ENCODE measurements around the gene PCNT. TPM values are rescaled to one million over a fixed set of nuclear protein-coding genes. Genes with fewer than 3 reads are reported as not detected.

Gene PCNT
- total and polyA plus RNA-seq, 10 donors, result 6.4 to 43.7 (median 35.4) TPM

GRCh38 chr21:46327711-46328110 lies 3.8 kb downstream of the PCNT start:
- no peak overlapping the region for H3K27ac ChIP-seq
- no peaks in the 10 kb centered on the region for H3K9me3 ChIP-seq
- no peak overlapping the region for H3K4me3 ChIP-seq
- H3K36me3 ChIP-seq, result peaks cover 0 to 62% (median 16%) of the 10 kb centered on the region in 6 donors
- DNase-seq, result no peak
- 74 to 96% (median 87%) methylated on average over 4 of the region's 4 CpGs for WGBS, 5 donors
- TF ChIP-seq CTCF (IDR thresholded peaks at IDR 0.05 in 8 of 11, conservative IDR thresholded peaks at IDR 0.05 in 3 of 11) (no peak), POLR2A (IDR thresholded peaks at IDR 0.05) (no peak), POLR2AphosphoS5 (IDR thresholded peaks at IDR 0.05) (no peak)
- peaks cover 9 to 33% (median 21%) of the 10 kb centered on the region in 6 donors for H3K4me1 ChIP-seq
- intact Hi-C loops (cut with DNase I; ENCODE audit: low total_unique reads), result loop anchor here (5.0 kb wide), 1 partner anchor 40 kb away; the partner anchor contains the start of genes MCM3AP and YBEY
- H3K27me3 ChIP-seq (replicated peaks in 1 of 7), result no peaks in the 10 kb centered on the region

- WGBS, 5 donors, result 77 to 89% (median 79%) methylated on average over 5 of the region's 5 CpGs
- Histone ChIP-seq H3K36me3 (peaks cover 0 to 66% (median 16%) of the 10 kb centered on the region in 6 donors), H3K27ac (no peak overlapping the region), H3K27me3 (replicated peaks in 1 of 7) (no peaks in the 10 kb centered on the region), H3K9me3 (no peaks in the 10 kb centered on the region), H3K4me3 (no peak overlapping the region), H3K4me1 (peaks cover 6 to 28% (median 17%) of the 10 kb centered on the region in 6 donors)
- no peak for DNase-seq
- intact Hi-C loops (cut with DNase I; ENCODE audit: low total_unique reads), result loop anchor here (5.0 kb wide), 1 partner anchor 41 kb away; the partner anchor contains the start of genes MCM3AP and YBEY
- no peak for TF ChIP-seq POLR2A (IDR thresholded peaks at IDR 0.05)
- no peak for TF ChIP-seq POLR2AphosphoS5 (IDR thresholded peaks at IDR 0.05)
- no peak for TF ChIP-seq CTCF (IDR thresholded peaks at IDR 0.05 in 8 of 11, conservative IDR thresholded peaks at IDR 0.05 in 3 of 11)
Observed at GRCh38 chr21:46328151-46328550, 4.2 kb downstream of the PCNT start.

GRCh38 chr21:46329796-46330195 lies 5.8 kb downstream of the PCNT start:
- no peaks in the 10 kb centered on the region for H3K9me3 ChIP-seq
- no peak overlapping the region for H3K4me3 ChIP-seq
- TF ChIP-seq POLR2AphosphoS5 (IDR thresholded peaks at IDR 0.05), result no peak
- no peak for TF ChIP-seq POLR2A (IDR thresholded peaks at IDR 0.05)
- TF ChIP-seq CTCF (IDR thresholded peaks at IDR 0.05 in 8 of 11, conservative IDR thresholded peaks at IDR 0.05 in 3 of 11), result no peak
- DNase-seq, result no peak
- intact Hi-C loops (cut with DNase I; ENCODE audit: low total_unique reads), result loop anchor here (5.0 kb wide), 1 partner anchor 42 kb away; the partner anchor contains the start of genes MCM3AP and YBEY
- WGBS, 5 donors, result 96 to 98% (median 96%) methylated on average over 2 of the region's 2 CpGs
- no peak overlapping the region for H3K27ac ChIP-seq
- peaks cover 6 to 22% (median 14%) of the 10 kb centered on the region in 6 donors for H3K4me1 ChIP-seq
- H3K36me3 ChIP-seq, result peaks cover 0 to 76% (median 22%) of the 10 kb centered on the region in 6 donors
- H3K27me3 ChIP-seq (replicated peaks in 1 of 7), result no peaks in the 10 kb centered on the region

GRCh38 chr21:46334351-46335140 lies 10.6 kb downstream of the PCNT start:
- 85 to 93% (median 91%) methylated on average over 10 to 12 of the region's 12 CpGs for WGBS, 5 donors
- intact Hi-C loops (cut with DNase I; ENCODE audit: low total_unique reads), result no loop called here
- DNase-seq, result no peak

More at GRCh38 chr21:46334351-46335140, 10.6 kb downstream of the PCNT start:
- H3K4me3 ChIP-seq, result no peak overlapping the region
- no peaks in the 10 kb centered on the region for H3K4me1 ChIP-seq
- H3K9me3 ChIP-seq, result no peaks in the 10 kb centered on the region
- H3K36me3 ChIP-seq, result peaks cover 0 to 93% (median 49%) of the 10 kb centered on the region in 6 donors
- TF ChIP-seq POLR2AphosphoS5 (IDR thresholded peaks at IDR 0.05) (no peak), POLR2A (IDR thresholded peaks at IDR 0.05) (no peak), CTCF (IDR thresholded peaks at IDR 0.05 in 8 of 11, conservative IDR thresholded peaks at IDR 0.05 in 3 of 11) (no peak)
- H3K27ac ChIP-seq, result no peak overlapping the region
- no peaks in the 10 kb centered on the region for H3K27me3 ChIP-seq (replicated peaks in 1 of 7)

Data from spleen (tissue), 11 donors.